Hepatic stellate cell (primary cell): ENCODE measurements around the gene ELOVL6.

Source experiments
- DNase-seq: peaks from one replicate; pipeline ENCODE4 v3.0.0; 2011; ENCODE audit warnings: low spot score

Gene ELOVL6

GRCh38 chr4:110022457-110022856 is 176.0 kb downstream of the ELOVL6 start:
- DNase-seq, result no peak

DNA sequence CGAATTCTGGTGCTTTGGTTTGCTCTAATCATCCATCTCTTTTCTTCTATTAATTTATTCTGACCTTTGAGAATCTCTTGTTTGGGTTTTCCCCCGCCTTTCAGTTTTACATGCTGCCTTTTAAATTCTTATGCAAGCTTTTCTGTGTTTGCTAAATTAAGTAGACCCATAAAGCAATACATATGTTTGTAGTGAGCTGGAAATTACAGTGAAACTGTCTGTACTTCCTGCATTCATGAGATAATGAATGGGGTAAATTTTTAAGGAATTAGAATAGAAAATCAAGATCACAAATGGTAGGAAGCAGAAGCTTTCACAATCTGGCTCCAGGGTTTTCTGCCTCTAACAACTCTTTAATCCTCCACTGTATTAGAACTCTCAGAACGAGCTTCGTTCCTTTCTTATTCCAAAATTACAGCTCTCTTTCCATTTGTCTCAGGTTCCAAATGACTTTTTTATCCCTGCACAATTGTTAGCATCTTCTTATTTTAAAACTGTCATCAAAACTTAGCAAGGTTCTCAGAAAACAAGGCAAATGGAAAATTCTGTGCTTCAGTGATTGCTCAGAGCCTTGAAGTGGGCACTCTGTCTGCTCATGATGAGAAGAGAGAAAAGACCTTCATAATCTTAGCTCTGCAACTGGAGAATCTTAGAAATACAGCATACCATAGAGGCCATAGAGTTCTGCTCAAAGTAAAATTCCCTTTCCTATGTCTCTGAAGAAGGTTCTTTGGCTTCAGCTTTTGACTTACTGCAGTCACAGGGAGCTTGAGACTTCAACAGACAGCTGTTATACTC is 177.6 kb downstream of the ELOVL6 start:
- DNase-seq, result no peak

GRCh38 chr4:110020139-110020538 is 178.3 kb downstream of the ELOVL6 start:
- DNase-seq, result no peak

- DNase-seq, result no peak
Observed at GRCh38 chr4:110019153-110019552, 179.3 kb downstream of the ELOVL6 start.

DNA sequence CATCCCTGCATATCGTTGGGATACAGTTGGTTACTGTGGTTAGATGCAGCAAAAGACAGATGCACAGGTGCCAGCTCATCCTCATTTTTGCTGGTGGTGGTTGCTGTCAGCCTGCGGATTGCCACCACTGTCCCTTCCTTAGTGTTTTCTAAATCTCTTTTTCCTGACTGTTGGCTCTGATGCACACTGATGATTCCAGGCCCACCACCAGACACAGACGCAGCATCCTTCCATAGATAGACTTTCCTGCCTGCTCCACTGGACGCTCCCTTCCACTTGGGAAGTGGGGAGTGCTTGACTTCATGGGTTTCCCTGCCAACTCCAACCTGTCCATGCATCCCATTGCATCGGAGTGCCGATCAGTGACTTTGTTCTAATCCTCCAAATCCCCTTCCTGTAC is 184.2 kb downstream of the ELOVL6 start:
- no peak for DNase-seq

DNA sequence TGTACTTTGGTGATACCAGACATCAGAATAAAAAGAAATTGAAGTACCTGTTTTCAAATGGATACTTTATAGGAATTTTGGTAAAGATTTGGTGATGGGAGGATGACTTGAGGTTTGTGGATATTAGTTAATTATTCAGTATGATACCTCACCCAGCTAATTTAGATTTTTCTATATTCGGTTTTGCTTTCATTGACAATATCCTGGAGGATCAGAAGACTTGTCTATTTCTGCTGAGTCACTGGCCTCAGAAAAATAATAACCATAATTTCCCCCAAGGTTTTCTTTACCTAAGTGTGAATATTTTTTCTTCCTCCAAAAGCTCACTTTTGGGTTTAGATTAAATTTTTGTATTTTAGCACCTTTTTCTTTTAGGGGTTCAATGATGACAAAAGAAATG is 185.5 kb downstream of the ELOVL6 start:
- DNase-seq, result no peak

DNA sequence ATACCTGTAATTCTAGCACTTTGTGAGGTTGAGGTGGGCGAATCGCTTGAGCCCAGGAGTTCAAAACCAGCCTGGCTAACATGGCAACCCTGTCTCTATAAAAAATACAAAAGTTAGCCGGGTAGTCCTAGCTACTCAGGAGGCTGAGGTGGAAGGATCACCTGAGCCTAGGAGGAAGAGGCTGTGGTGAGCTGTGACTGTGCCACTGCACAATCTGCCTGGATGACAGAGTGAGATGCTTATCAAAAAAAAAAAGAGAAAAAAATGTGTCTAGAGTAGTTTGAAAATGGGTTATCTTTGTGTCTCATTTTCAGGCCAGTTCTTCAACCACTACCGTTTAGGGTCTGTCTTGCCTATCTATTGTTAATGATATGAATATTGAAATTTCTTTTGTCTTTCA is 187.6 kb downstream of the ELOVL6 start:
- DNase-seq, result no peak

- no peak for DNase-seq
Observed at GRCh38 chr4:110009550-110009949, 188.9 kb downstream of the ELOVL6 start.

DNA sequence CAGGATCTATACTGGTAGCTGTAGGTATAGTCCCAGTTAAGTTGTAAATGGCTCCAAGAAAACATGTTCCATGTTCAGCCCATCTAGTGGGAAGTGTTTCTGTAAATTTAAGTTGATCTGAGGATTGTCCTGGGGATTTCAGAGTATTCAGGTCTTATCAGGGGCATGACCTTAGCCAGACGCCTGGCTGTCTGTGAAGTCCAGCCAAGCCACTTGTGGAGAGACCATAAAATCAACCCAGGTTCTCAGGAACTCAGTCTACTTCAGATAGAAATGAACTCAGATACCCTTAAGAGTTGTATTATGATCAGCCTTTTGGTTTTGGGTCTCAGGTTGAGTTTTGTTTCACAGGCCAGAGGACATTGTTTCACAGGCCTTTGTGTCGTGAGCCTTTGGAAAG is 189.9 kb downstream of the ELOVL6 start:
- DNase-seq, result no peak

DNA sequence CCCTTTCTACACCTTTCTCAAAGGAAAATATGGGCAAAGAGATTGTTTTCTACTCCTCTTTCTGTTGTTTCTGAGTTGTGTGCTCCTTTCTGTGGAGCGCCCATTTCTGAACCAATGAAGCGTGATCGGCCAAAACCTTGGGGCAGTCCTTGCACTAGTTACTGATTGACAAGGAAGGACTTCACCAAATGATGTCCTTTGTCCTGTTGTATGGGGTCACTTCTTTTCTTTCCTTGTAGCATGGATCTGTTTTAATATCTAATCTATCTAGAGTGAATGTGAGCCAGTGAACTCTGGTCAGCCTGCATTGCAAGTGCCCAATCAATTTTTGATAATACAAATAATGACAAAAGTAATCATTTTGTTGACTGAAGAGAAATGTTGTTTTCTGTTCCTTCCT is 191.2 kb downstream of the ELOVL6 start:
- no peak for DNase-seq

GRCh38 chr4:110005461-110006056 is 192.9 kb downstream of the ELOVL6 start:
- peak; percentile 36 for DNase-seq

GRCh38 chr4:110004556-110004955 is 193.9 kb downstream of the ELOVL6 start:
- no peak for DNase-seq

DNA sequence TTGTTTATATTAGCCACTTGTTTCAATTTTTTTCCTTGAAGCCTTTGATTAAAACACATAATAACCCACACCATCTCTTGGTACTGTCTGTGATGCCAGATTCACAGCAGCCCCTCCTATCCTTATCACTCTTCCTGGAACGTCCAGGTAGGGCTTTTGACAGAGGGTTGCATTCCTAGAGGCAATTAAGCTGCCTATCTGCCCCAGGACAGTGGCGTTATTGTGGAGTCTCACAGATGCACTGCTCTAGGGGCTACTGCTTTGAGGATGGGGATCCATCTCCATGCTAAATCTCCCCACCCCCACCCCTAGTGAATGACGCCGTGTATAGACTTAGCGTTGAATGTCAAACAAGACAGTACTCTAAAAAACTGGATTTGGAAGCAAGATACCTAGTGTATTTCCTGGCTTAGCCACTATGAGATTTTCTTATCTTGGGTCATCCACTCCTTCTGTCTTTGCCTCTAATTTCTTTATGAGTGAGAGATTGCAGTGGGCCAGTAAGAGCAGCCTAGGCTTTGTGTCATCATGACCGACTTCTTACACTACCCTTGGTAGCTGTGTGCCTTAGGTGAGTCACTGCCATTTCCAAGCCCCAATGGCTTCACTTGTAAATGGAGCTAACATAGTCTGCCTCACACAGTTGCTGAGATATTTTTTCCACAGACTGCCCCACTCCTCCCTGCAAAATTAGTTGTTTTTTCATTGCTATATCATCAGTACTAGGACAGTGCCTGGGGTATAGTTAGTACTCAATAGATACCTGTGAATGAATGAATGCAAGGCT is 194.8 kb downstream of the ELOVL6 start:
- no peak for DNase-seq

GRCh38 chr4:110002326-110002725 is 196.1 kb downstream of the ELOVL6 start:
- no peak for DNase-seq

- no peak for DNase-seq
Observed at GRCh38 chr4:109999585-109999912, 198.9 kb downstream of the ELOVL6 start.

DNA sequence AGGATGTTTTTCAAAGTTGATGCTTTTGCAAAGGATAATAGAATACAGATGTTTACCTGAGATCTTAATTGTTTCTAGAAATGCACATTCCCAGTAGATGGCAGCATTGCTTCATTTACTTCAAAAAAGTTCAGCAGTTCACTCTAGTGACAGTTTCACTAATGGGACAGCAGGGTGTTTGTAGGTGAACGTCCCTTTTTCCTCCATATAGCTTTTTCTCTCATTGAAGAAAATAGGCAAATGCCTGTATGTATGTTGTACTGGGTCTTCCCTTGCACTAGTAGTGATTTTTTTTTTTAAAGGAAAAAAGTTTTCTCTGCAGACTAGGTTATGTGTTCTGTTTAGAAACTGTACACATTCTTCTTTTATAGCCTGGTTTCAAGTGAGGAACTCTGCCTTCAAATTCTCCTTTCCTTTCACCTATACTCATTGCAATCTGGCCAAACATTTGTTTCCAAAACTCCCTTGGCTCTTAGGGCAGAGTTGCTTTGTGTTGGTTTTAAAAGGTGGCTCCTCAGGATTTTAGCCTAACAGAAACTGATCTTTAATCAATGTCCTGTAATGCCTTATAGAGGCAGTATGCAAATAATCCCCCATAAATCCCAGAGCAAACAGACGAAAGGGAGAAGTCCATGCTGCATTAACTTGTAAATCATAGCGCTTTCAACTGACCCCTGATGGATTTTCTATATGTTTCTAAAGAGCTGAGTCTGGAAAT is 199.4 kb downstream of the ELOVL6 start:
- DNase-seq, result peak; percentile 29

- no peak for DNase-seq
Observed at GRCh38 chr4:109996526-109996925, 201.9 kb downstream of the ELOVL6 start.
